Effector memory CD8-positive, alpha-beta T cell (primary cell): ENCODE measurements around the gene MXI1.
"Not testable (repeated sequence)": the region's sequence is repeated elsewhere in the genome, so short reads cannot be mapped to it uniquely, and the experiment has no call there.

Experiments used
- ATAC-seq: fragments of 150-1000 bp; cut with Tn5 transposase; replicated peaks from 2 replicates; pipeline ENCODE4 v1.10.0; 2021; ENCODE audit warnings: mild to moderate bottlenecking, moderate library complexity
- DNase-seq, 3 experiments: peaks; one replicate each; pipeline ENCODE4 v3.0.0; 2021
- H3K27ac Mint-ChIP-seq, 2 donors: one replicate each; pipeline ENCODE4 v1.8.0; 2022; ENCODE audit warnings: mild to moderate bottlenecking in 2 of 2, mixed read lengths in 2 of 2, moderate library complexity in 2 of 2
- H3K27me3 Mint-ChIP-seq, 2 donors: one replicate each; pipeline ENCODE4 v1.8.0; 2022; ENCODE audit warnings: mixed read lengths in 2 of 2
- H3K36me3 Mint-ChIP-seq: one replicate; pipeline ENCODE4 v1.8.0; 2022; ENCODE audit warnings: mild to moderate bottlenecking, moderate library complexity, mixed read lengths; ENCODE audit not compliant: insufficient read depth
- H3K4me1 Mint-ChIP-seq, 2 donors: one replicate each; pipeline ENCODE4 v1.8.0; 2022; ENCODE audit warnings: low read depth in 2 of 2, mixed read lengths in 2 of 2
- H3K4me3 Mint-ChIP-seq, 2 donors: one replicate each; pipeline ENCODE4 v1.8.0; 2022; ENCODE audit warnings: mild to moderate bottlenecking in 2 of 2, mixed read lengths in 2 of 2, moderate library complexity in 2 of 2
- H3K9me3 Mint-ChIP-seq, 2 donors: one replicate each; pipeline ENCODE4 v1.8.0; 2022; ENCODE audit warnings: mixed read lengths in 2 of 2

MXI1 gene

GRCh38 chr10:110244550-110244949 is 37.1 kb downstream of the MXI1 start:
- Mint-ChIP-seq H3K9me3 (no peaks in the 10 kb centered on the region), H3K27me3 (peaks cover 0 to 5% of the 10 kb centered on the region in 2 donors), H3K27ac (no peak overlapping the region), H3K4me3 (no peak overlapping the region), H3K36me3 (no peaks in the 10 kb centered on the region), H3K4me1 (peaks cover 16 to 18% of the 10 kb centered on the region in 2 donors)
- DNase-seq (no peak), ATAC-seq (no peak)

- not testable (repeated sequence) for H3K27me3 Mint-ChIP-seq, H3K9me3 Mint-ChIP-seq
Observed at GRCh38 chr10:110247833-110248232, 40.4 kb downstream of the MXI1 start.

GRCh38 chr10:110249489-110249888 is 42.1 kb downstream of the MXI1 start:
- not testable (repeated sequence) for H3K27ac Mint-ChIP-seq, H3K9me3 Mint-ChIP-seq, ATAC-seq, H3K27me3 Mint-ChIP-seq, DNase-seq, H3K4me3 Mint-ChIP-seq, H3K36me3 Mint-ChIP-seq
- peaks cover 7 to 16% of the 10 kb centered on the region in 2 donors for H3K4me1 Mint-ChIP-seq

More at GRCh38 chr10:110247833-110248232, 40.4 kb downstream of the MXI1 start:
- H3K4me3 Mint-ChIP-seq, ATAC-seq, H3K27ac Mint-ChIP-seq, DNase-seq, H3K36me3 Mint-ChIP-seq: not testable (repeated sequence)
- peaks cover 7 to 12% of the 10 kb centered on the region in 2 donors for H3K4me1 Mint-ChIP-seq

GRCh38 chr10:110251392-110251791 is 44.0 kb downstream of the MXI1 start:
- not testable (repeated sequence) for H3K9me3 Mint-ChIP-seq, H3K36me3 Mint-ChIP-seq, ATAC-seq, H3K4me3 Mint-ChIP-seq, H3K27me3 Mint-ChIP-seq, DNase-seq
- peaks cover 9 to 20% of the 10 kb centered on the region in 2 donors for H3K4me1 Mint-ChIP-seq
- H3K27ac Mint-ChIP-seq, result peak overlapping the region in 1 of 2 donors; percentile 5

- Mint-ChIP-seq H3K9me3 (no peaks in the 10 kb centered on the region), H3K4me1 (peaks cover 9 to 20% of the 10 kb centered on the region in 2 donors), H3K27me3 (no peaks in the 10 kb centered on the region), H3K4me3 (no peak overlapping the region), H3K27ac (peak overlapping the region in 1 of 2 donors; percentile 5), H3K36me3 (peaks cover 3% of the 10 kb centered on the region)
- ATAC-seq (no peak), DNase-seq (no peak)
Observed at GRCh38 chr10:110252151-110252550, 44.7 kb downstream of the MXI1 start.

GRCh38 chr10:110254467-110254866 is 47.1 kb downstream of the MXI1 start:
- Mint-ChIP-seq H3K36me3 (peaks cover 3% of the 10 kb centered on the region), H3K4me1 (peaks cover 9 to 20% of the 10 kb centered on the region in 2 donors), H3K4me3 (peak overlapping the region in 1 of 2 donors; percentile 54), H3K27me3 (no peaks in the 10 kb centered on the region), H3K9me3 (no peaks in the 10 kb centered on the region), H3K27ac (peak overlapping the region in 1 of 2 donors; percentile 11)
- no peak for ATAC-seq
- no peak for DNase-seq

- Mint-ChIP-seq H3K27ac (no peak overlapping the region), H3K9me3 (no peaks in the 10 kb centered on the region), H3K4me1 (peaks cover 2 to 8% of the 10 kb centered on the region in 2 donors), H3K4me3 (no peak overlapping the region), H3K27me3 (no peaks in the 10 kb centered on the region), H3K36me3 (no peaks in the 10 kb centered on the region)
- ATAC-seq, result no peak
- DNase-seq, result no peak
Observed at GRCh38 chr10:110258542-110258941, 51.1 kb downstream of the MXI1 start.

- ATAC-seq (no peak), DNase-seq (no peak)
- Mint-ChIP-seq H3K4me3 (no peak overlapping the region), H3K9me3 (no peaks in the 10 kb centered on the region), H3K4me1 (peaks cover 2 to 5% of the 10 kb centered on the region in 2 donors), H3K27ac (no peak overlapping the region), H3K27me3 (no peaks in the 10 kb centered on the region), H3K36me3 (no peaks in the 10 kb centered on the region)
Observed at GRCh38 chr10:110259317-110259716, 51.9 kb downstream of the MXI1 start.

GRCh38 chr10:110260746-110261477 is 53.5 kb downstream of the MXI1 start:
- H3K4me3 Mint-ChIP-seq, result no peak overlapping the region
- no peak overlapping the region for H3K27ac Mint-ChIP-seq
- ATAC-seq (no peak), DNase-seq (no peak)
- no peaks in the 10 kb centered on the region for H3K27me3 Mint-ChIP-seq
- no peaks in the 10 kb centered on the region for H3K9me3 Mint-ChIP-seq
- no peaks in the 10 kb centered on the region for H3K4me1 Mint-ChIP-seq
- H3K36me3 Mint-ChIP-seq, result no peaks in the 10 kb centered on the region

GRCh38 chr10:110263164-110263563 is 55.8 kb downstream of the MXI1 start:
- no peaks in the 10 kb centered on the region for H3K27me3 Mint-ChIP-seq
- peaks cover 4% of the 10 kb centered on the region for H3K36me3 Mint-ChIP-seq
- no peak for ATAC-seq
- DNase-seq, result no peak
- no peak overlapping the region for H3K4me3 Mint-ChIP-seq
- peaks cover 0 to 2% of the 10 kb centered on the region in 2 donors for H3K4me1 Mint-ChIP-seq
- H3K27ac Mint-ChIP-seq, result no peak overlapping the region
- H3K9me3 Mint-ChIP-seq, result no peaks in the 10 kb centered on the region

GRCh38 chr10:110265573-110266193 is 58.3 kb downstream of the MXI1 start:
- H3K36me3 Mint-ChIP-seq, result peaks cover 4% of the 10 kb centered on the region
- no peaks in the 10 kb centered on the region for H3K27me3 Mint-ChIP-seq
- H3K4me3 Mint-ChIP-seq, result no peak overlapping the region
- H3K27ac Mint-ChIP-seq, result peak overlapping the region in 1 of 2 donors; percentile 57
- H3K4me1 Mint-ChIP-seq, result peaks cover 10 to 21% of the 10 kb centered on the region in 2 donors
- no peaks in the 10 kb centered on the region for H3K9me3 Mint-ChIP-seq
- no peak for ATAC-seq
- DNase-seq, result no peak

GRCh38 chr10:110267276-110267675 is 59.9 kb downstream of the MXI1 start:
- H3K27ac Mint-ChIP-seq, result no peak overlapping the region
- H3K36me3 Mint-ChIP-seq, result peaks cover 4% of the 10 kb centered on the region
- no peak overlapping the region for H3K4me3 Mint-ChIP-seq
- DNase-seq (no peak), ATAC-seq (no peak)
- no peaks in the 10 kb centered on the region for H3K27me3 Mint-ChIP-seq
- H3K4me1 Mint-ChIP-seq, result peaks cover 10 to 21% of the 10 kb centered on the region in 2 donors
- no peaks in the 10 kb centered on the region for H3K9me3 Mint-ChIP-seq

- H3K9me3 Mint-ChIP-seq, result no peaks in the 10 kb centered on the region
- peak overlapping the region in 1 of 2 donors; percentile 86 for H3K27ac Mint-ChIP-seq
- peaks cover 14 to 21% of the 10 kb centered on the region in 2 donors for H3K4me1 Mint-ChIP-seq
- peaks cover 7% of the 10 kb centered on the region for H3K36me3 Mint-ChIP-seq
- no peak for DNase-seq
- H3K4me3 Mint-ChIP-seq, result peak overlapping the region in 1 of 2 donors; percentile 73
- H3K27me3 Mint-ChIP-seq, result no peaks in the 10 kb centered on the region
- peak; percentile 21 for ATAC-seq
Observed at GRCh38 chr10:110268442-110268841, 61.0 kb downstream of the MXI1 start.

- Mint-ChIP-seq H3K27me3 (no peaks in the 10 kb centered on the region), H3K36me3 (peaks cover 10% of the 10 kb centered on the region), H3K9me3 (no peaks in the 10 kb centered on the region), H3K4me1 (peaks cover 19 to 24% of the 10 kb centered on the region in 2 donors), H3K27ac (peak overlapping the region; percentile 66 to 86), H3K4me3 (peak overlapping the region; percentile 63 to 73)
- ATAC-seq (no peak), DNase-seq (no peak)
Observed at GRCh38 chr10:110268971-110269370, 61.6 kb downstream of the MXI1 start.
